Keratinocyte (primary cell): ENCODE data around the gene DPM3. TPM values are rescaled to one million over a fixed set of nuclear protein-coding genes. Genes with fewer than 3 reads are reported as not detected.
"Not testable (repeated sequence)": the region's sequence is repeated elsewhere in the genome, so short reads cannot be mapped to it uniquely, and the experiment has no call there.

Experiments
- DNase-seq: peaks from one replicate; pipeline ENCODE4 v3.0.0-alpha.2; 2011; ENCODE audit warnings: low read depth, missing footprints, low spot score
- FAIRE-seq: peaks from 2 replicates; lab custom pipeline; 2011; peaks lifted over from hg19 to GRCh38; lab: Jason Lieb, UNC
- H2AFZ ChIP-seq: 2 replicates; pipeline ENCODE4 v1.6.0; 2012; ENCODE audit warnings: low read length, control low read depth, inconsistent platforms; ENCODE audit not compliant: control insufficient read depth
- H3K27ac ChIP-seq: 2 replicates; pipeline ENCODE4 v1.5.1; 2011; ENCODE audit warnings: low read length; ENCODE audit not compliant: control insufficient read depth, insufficient read depth
- H3K27me3 ChIP-seq: 3 replicates; pipeline ENCODE4 v1.6.0; 2011; ENCODE audit warnings: low read length; ENCODE audit not compliant: control insufficient read depth, insufficient read depth; ENCODE audit errors: extremely low read depth
- H3K36me3 ChIP-seq, 2 experiments: 2 replicates in 1 of 2; 3 replicates in 1 of 2; pipeline ENCODE4 v1.5.1; 2011; ENCODE audit warnings: low read length in 2 of 2, mild to moderate bottlenecking in 1 of 2; ENCODE audit not compliant: control insufficient read depth in 2 of 2, insufficient read depth in 2 of 2; ENCODE audit errors: extremely low read depth in 1 of 2
- H3K4me1 ChIP-seq: 3 replicates; pipeline ENCODE4 v1.5.1; 2011; ENCODE audit warnings: low read length; ENCODE audit not compliant: control insufficient read depth, insufficient read depth; ENCODE audit errors: extremely low read depth
- H3K4me2 ChIP-seq: 3 replicates; pipeline ENCODE4 v1.6.0; 2011; ENCODE audit warnings: low read depth, low read length; ENCODE audit not compliant: control insufficient read depth, insufficient read depth; ENCODE audit errors: extremely low read depth
- H3K4me3 ChIP-seq, 3 experiments: fragments of 200-600 bp in 1 of 3; sonication (generic) in 1 of 3; 2 replicates in 2 of 3; 3 replicates in 1 of 3; pipeline ENCODE4 v1.5.1; 2011 to 2016; ENCODE audit warnings: low read length in 3 of 3, mild to moderate bottlenecking in 3 of 3, control low read depth in 2 of 3, inconsistent platforms in 1 of 3, low read depth in 1 of 3, mixed read lengths in 1 of 3, mixed run types in 1 of 3, moderate library complexity in 1 of 3; ENCODE audit not compliant: control insufficient read depth in 2 of 3, insufficient read depth in 2 of 3; ENCODE audit errors: extremely low read depth in 1 of 3
- H3K79me2 ChIP-seq: 2 replicates; pipeline ENCODE4 v1.6.0; 2012; ENCODE audit warnings: low read length; ENCODE audit not compliant: control insufficient read depth, insufficient read depth
- H3K9ac ChIP-seq: 3 replicates; pipeline ENCODE4 v1.6.0; 2011; ENCODE audit warnings: low read length; ENCODE audit not compliant: control insufficient read depth, insufficient read depth; ENCODE audit errors: extremely low read depth
- H3K9me1 ChIP-seq: 3 replicates; pipeline ENCODE4 v1.6.0; 2011; ENCODE audit warnings: low read length; ENCODE audit not compliant: control insufficient read depth, insufficient read depth; ENCODE audit errors: extremely low read depth
- H3K9me3 ChIP-seq: 2 replicates; pipeline ENCODE4 v1.5.1; 2012; ENCODE audit warnings: low read depth, low read length; ENCODE audit not compliant: control insufficient read depth
- H4K20me1 ChIP-seq: 3 replicates; pipeline ENCODE4 v1.6.0; 2011; ENCODE audit warnings: low read length; ENCODE audit not compliant: control insufficient read depth, insufficient read depth; ENCODE audit errors: extremely low read depth
- CTCF ChIP-seq, 3 experiments: IDR thresholded peaks in 1 of 3; conservative IDR thresholded peaks in 1 of 3; optimal IDR thresholded peaks in 1 of 3; 2 replicates in 2 of 3; 3 replicates in 1 of 3; pipeline versions ENCODE3 to v1.5.1; 2011; ENCODE audit warnings: low read length in 3 of 3, mild to moderate bottlenecking in 3 of 3, moderate library complexity in 2 of 3, control low read depth in 1 of 3, inconsistent platforms in 1 of 3; ENCODE audit not compliant: insufficient read depth in 2 of 3; ENCODE audit errors: extremely low read depth in 1 of 3
- EZH2 ChIP-seq: IDR thresholded peaks from one replicate; pipeline ENCODE4 v1.6.1; 2012; ENCODE audit warnings: inconsistent platforms, mild to moderate bottlenecking, low read length, moderate library complexity
- dilution Hi-C: fragments of 300-500 bp; cut with MboI; formaldehyde crosslinking; loops from one replicate; pipeline ENCODE4 v1.7.0; 2020; ENCODE audit warnings: low sequenced_read_pairs; ENCODE audit not compliant: extremely low pct_ligation_motif_present
- polyA plus RNA-seq, 5 experiments: library from polyadenylated mRNA; depleted of rRNA in 3 of 5; stranded (reverse) in 3 of 5; stranded (forward) in 1 of 5; unstranded in 1 of 5; fragments of >200 nt; gene quantifications; 1 replicate in 1 of 5; 2 replicates in 3 of 5; 3 replicates in 1 of 5; pipeline versions ENCODE4 v1.2.1 to v1.2.3, GENCODE V29; 2011 to 2012; ENCODE audit warnings: missing spikeins in 2 of 5, low read depth in 1 of 5, low replicate concordance in 1 of 5

Gene DPM3
- polyA plus RNA-seq, 1 donor (not counting 4 experiments of a cell fraction or from before 2014, with no cell fraction given): 29.3 TPM

GRCh38 chr1:155169541-155169940, 29.2 kb upstream of the DPM3 start:
- TF ChIP-seq CTCF (optimal IDR thresholded peaks at IDR 0.05 in 1 of 3, IDR thresholded peaks at IDR 0.05 in 1 of 3, conservative IDR thresholded peaks at IDR 0.05 in 1 of 3; ENCODE audit: extremely low read depth in 1 of 3, insufficient read depth in 2 of 3, low read length in 3 of 3) (no peak), EZH2 (no peak)
- no peaks in the 10 kb centered on the region for H3K27me3 ChIP-seq
- dilution Hi-C loops: no loop called here
- H2AFZ ChIP-seq: no peak overlapping the region
- H3K36me3 ChIP-seq: peaks cover 9 to 12% of the 10 kb centered on the region in 2 experiments
- H3K9ac ChIP-seq: no peak overlapping the region
- FAIRE-seq: no peak
- no peak overlapping the region for H3K4me3 ChIP-seq
- H3K27ac ChIP-seq: no peak overlapping the region
- peaks cover 18% of the 10 kb centered on the region for H3K4me1 ChIP-seq
- H3K79me2 ChIP-seq: peaks cover 16% of the 10 kb centered on the region
- H3K9me1 ChIP-seq: no peaks in the 10 kb centered on the region
- H3K9me3 ChIP-seq: no peaks in the 10 kb centered on the region
- H3K4me2 ChIP-seq: no peak overlapping the region
- no peak for DNase-seq
- no peaks in the 10 kb centered on the region for H4K20me1 ChIP-seq

- TF ChIP-seq EZH2 (no peak), CTCF (optimal IDR thresholded peaks at IDR 0.05 in 1 of 3, IDR thresholded peaks at IDR 0.05 in 1 of 3, conservative IDR thresholded peaks at IDR 0.05 in 1 of 3; ENCODE audit: extremely low read depth in 1 of 3, insufficient read depth in 2 of 3, low read length in 3 of 3) (no peak)
- Histone ChIP-seq H3K27ac (no peak overlapping the region), H3K79me2 (peaks cover 16% of the 10 kb centered on the region), H3K4me1 (peaks cover 15% of the 10 kb centered on the region), H3K4me2 (no peak overlapping the region), H2AFZ (no peak overlapping the region), H3K9me3 (no peaks in the 10 kb centered on the region), H3K9me1 (no peaks in the 10 kb centered on the region), H4K20me1 (no peaks in the 10 kb centered on the region), H3K4me3 (no peak overlapping the region), H3K9ac (no peak overlapping the region), H3K36me3 (peaks cover 9 to 12% of the 10 kb centered on the region in 2 experiments), H3K27me3 (no peaks in the 10 kb centered on the region)
- no peak for FAIRE-seq
- dilution Hi-C loops: no loop called here
- no peak for DNase-seq
Measured at GRCh38 chr1:155168456-155169210, 28.3 kb upstream of the DPM3 start.

GRCh38 chr1:155168105-155168445, 27.7 kb upstream of the DPM3 start:
- Histone ChIP-seq H3K79me2 (peaks cover 16% of the 10 kb centered on the region), H3K4me1 (peaks cover 12% of the 10 kb centered on the region), H3K36me3 (peaks cover 9 to 12% of the 10 kb centered on the region in 2 experiments)
- H3K4me3 ChIP-seq, FAIRE-seq, H3K27ac ChIP-seq, H2AFZ ChIP-seq, H4K20me1 ChIP-seq, H3K9me1 ChIP-seq, dilution Hi-C loops, H3K9me3 ChIP-seq, H3K9ac ChIP-seq, DNase-seq, H3K27me3 ChIP-seq, H3K4me2 ChIP-seq: not testable (repeated sequence)
